ENCODE data around the gene GPX2. TPM values are rescaled to one million over a fixed set of nuclear protein-coding genes. Genes with fewer than 3 reads are reported as not detected.

Gene GPX2
- total RNA-seq, 1 donor from 2014 or later, result 0.69 TPM

GRCh38 chr14:64910847-64911495, 31.6 kb downstream of the GPX2 start:
- Histone ChIP-seq H3K4me3 (no peak overlapping the region), H3K9me3 (no peaks in the 10 kb centered on the region), H3K27me3 (no peaks in the 10 kb centered on the region), H3K36me3 (no peaks in the 10 kb centered on the region), H3K27ac (no peak overlapping the region), H3K4me1 (peaks cover 10% of the 10 kb centered on the region)
- DNase-seq (no peak), ATAC-seq (no peak)
- peak; percentile 43 for TF ChIP-seq CTCF (IDR thresholded peaks at IDR 0.05)
- intact Hi-C loops (cut with DNase I), result no loop called here

- no peak overlapping the region for H3K4me3 ChIP-seq
- H3K4me1 ChIP-seq, result no peaks in the 10 kb centered on the region
- no peaks in the 10 kb centered on the region for H3K36me3 ChIP-seq
- no peak overlapping the region for H3K27ac ChIP-seq
- no peaks in the 10 kb centered on the region for H3K27me3 ChIP-seq
- ATAC-seq (no peak), DNase-seq (no peak)
- no peaks in the 10 kb centered on the region for H3K9me3 ChIP-seq
- no peak for TF ChIP-seq CTCF (IDR thresholded peaks at IDR 0.05)
- intact Hi-C loops (cut with DNase I), result no loop called here
Observed at GRCh38 chr14:64906022-64906421, 36.5 kb downstream of the GPX2 start.

- intact Hi-C loops (cut with DNase I), result no loop called here
- Histone ChIP-seq H3K36me3 (no peaks in the 10 kb centered on the region), H3K27ac (no peak overlapping the region), H3K4me1 (no peaks in the 10 kb centered on the region), H3K9me3 (no peaks in the 10 kb centered on the region), H3K27me3 (no peaks in the 10 kb centered on the region), H3K4me3 (no peak overlapping the region)
- no peak for DNase-seq
- TF ChIP-seq CTCF (IDR thresholded peaks at IDR 0.05), result no peak
- ATAC-seq, result no peak
Observed at GRCh38 chr14:64899958-64900357, 42.6 kb downstream of the GPX2 start.

GRCh38 chr14:64891839-64892375, 50.6 kb downstream of the GPX2 start:
- no peaks in the 10 kb centered on the region for H3K4me1 ChIP-seq
- no peak overlapping the region for H3K4me3 ChIP-seq
- no peak overlapping the region for H3K27ac ChIP-seq
- ATAC-seq (peak; percentile 87), DNase-seq (no peak)
- intact Hi-C loops (cut with DNase I), result no loop called here
- TF ChIP-seq CTCF (IDR thresholded peaks at IDR 0.05), result peak; percentile 71
- H3K36me3 ChIP-seq, result no peaks in the 10 kb centered on the region
- no peaks in the 10 kb centered on the region for H3K27me3 ChIP-seq
- H3K9me3 ChIP-seq, result no peaks in the 10 kb centered on the region

GRCh38 chr14:64891173-64891838, 51.2 kb downstream of the GPX2 start:
- Histone ChIP-seq H3K9me3 (no peaks in the 10 kb centered on the region), H3K4me3 (no peak overlapping the region)
- intact Hi-C loops (cut with DNase I), result no loop called here

More at GRCh38 chr14:64891173-64891838, 51.2 kb downstream of the GPX2 start:
- no peaks in the 10 kb centered on the region for H3K36me3 ChIP-seq
- no peaks in the 10 kb centered on the region for H3K4me1 ChIP-seq
- H3K27me3 ChIP-seq, result no peaks in the 10 kb centered on the region
- TF ChIP-seq CTCF (IDR thresholded peaks at IDR 0.05), result no peak
- H3K27ac ChIP-seq, result no peak overlapping the region
- ATAC-seq (no peak), DNase-seq (no peak)

Data from upper lobe of right lung (tissue), 1 donor.